ENCODE measurements around the gene SLC9A6.
A peak's percentile ranks its signal among the peaks of the same experiment; 100 is the strongest.

SLC9A6 gene

DNA sequence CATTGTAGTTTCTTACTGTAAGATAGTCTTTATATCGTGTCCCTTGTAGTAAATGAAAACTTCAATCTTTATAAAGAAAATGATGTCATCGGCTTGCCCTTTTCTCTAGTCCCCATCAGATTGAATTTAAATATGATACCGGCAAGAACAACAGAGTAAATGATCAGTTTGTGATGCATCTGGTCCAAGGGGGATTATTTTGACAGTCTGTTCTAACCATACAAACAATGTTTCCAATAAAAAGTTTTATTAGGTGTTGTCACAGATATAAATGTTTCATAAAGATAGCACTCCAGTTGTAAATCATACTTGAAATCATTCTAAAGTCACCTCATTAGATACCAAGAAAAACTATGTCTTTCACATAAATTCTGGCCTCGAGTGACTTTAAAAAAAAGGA, 72.3 kb downstream of the SLC9A6 start (continued):
- TF ChIP-seq KLF16 (tag by site-specific recombination; IDR thresholded peaks at IDR 0.05) (no peak), MZF1 (tag by site-specific recombination; IDR thresholded peaks at IDR 0.05; ENCODE audit: borderline replicate concordance) (peak; percentile 98), ZNF433 (tag by site-specific recombination; IDR thresholded peaks at IDR 0.05; ENCODE audit: low read depth) (no peak), ZNF76 (tag by site-specific recombination; IDR thresholded peaks at IDR 0.05; ENCODE audit: borderline replicate concordance, low read depth) (0 out of 2 replicates have a peak, but pooled peaks have one; percentile 27), ZNF555 (tag by site-specific recombination; conservative IDR thresholded peaks at IDR 0.05) (no peak), ZNF792 (tag by site-specific recombination; IDR thresholded peaks at IDR 0.05) (no peak), GFI1B (tag by site-specific recombination; IDR thresholded peaks at IDR 0.05) (peak; percentile 97), ZNF223 (tag by site-specific recombination; IDR thresholded peaks at IDR 0.05) (no peak), ZNF266 (tag by site-specific recombination; IDR thresholded peaks at IDR 0.05; ENCODE audit: low read depth) (no peak), ZNF530 (tag by site-specific recombination; IDR thresholded peaks at IDR 0.05; ENCODE audit: low read depth) (no peak), ZSCAN30 (tag by site-specific recombination; IDR thresholded peaks at IDR 0.05) (peak; percentile 75; the same call in 1 of the 2 replicates), GLI2 (tag by site-specific recombination; IDR thresholded peaks at IDR 0.05; ENCODE audit: borderline replicate concordance, low read depth) (peak; percentile 99), ZNF24 (tag by site-specific recombination; IDR thresholded peaks at IDR 0.05) (peak; percentile 85), ZNF837 (tag by site-specific recombination; IDR thresholded peaks at IDR 0.05) (no peak), YY2 (tag by site-specific recombination; IDR thresholded peaks at IDR 0.05) (0 out of 2 replicates have a peak, but pooled peaks have one; percentile 35), ZNF629 (tag by site-specific recombination; IDR thresholded peaks at IDR 0.05) (peak; percentile 92), KLF1 (tag by site-specific recombination; IDR thresholded peaks at IDR 0.05) (no peak; the same call in 1 of the 2 replicates), ZNF843 (tag by site-specific recombination; IDR thresholded peaks at IDR 0.05) (peak; percentile 100), BCL11B (tag by site-specific recombination; IDR thresholded peaks at IDR 0.05; ENCODE audit: low read depth) (peak; percentile 93), ZNF202 (tag by site-specific recombination; IDR thresholded peaks at IDR 0.05; ENCODE audit: borderline replicate concordance) (no peak), ZFHX2 (tag by site-specific recombination; conservative IDR thresholded peaks at IDR 0.05) (no peak), ZNF157 (tag by site-specific recombination; IDR thresholded peaks at IDR 0.05) (no peak), ZNF19 (tag by site-specific recombination; IDR thresholded peaks at IDR 0.05; ENCODE audit: low read depth) (no peak), ZNF785 (tag by site-specific recombination; IDR thresholded peaks at IDR 0.05) (no peak), ZNF510 (tag by site-specific recombination; IDR thresholded peaks at IDR 0.05; ENCODE audit: insufficient replicate concordance) (no peak), ZNF37A (tag by site-specific recombination; IDR thresholded peaks at IDR 0.05) (peak; percentile 10; the same call in 1 of the 2 replicates)
- TF ChIP-seq, protein P1, sequence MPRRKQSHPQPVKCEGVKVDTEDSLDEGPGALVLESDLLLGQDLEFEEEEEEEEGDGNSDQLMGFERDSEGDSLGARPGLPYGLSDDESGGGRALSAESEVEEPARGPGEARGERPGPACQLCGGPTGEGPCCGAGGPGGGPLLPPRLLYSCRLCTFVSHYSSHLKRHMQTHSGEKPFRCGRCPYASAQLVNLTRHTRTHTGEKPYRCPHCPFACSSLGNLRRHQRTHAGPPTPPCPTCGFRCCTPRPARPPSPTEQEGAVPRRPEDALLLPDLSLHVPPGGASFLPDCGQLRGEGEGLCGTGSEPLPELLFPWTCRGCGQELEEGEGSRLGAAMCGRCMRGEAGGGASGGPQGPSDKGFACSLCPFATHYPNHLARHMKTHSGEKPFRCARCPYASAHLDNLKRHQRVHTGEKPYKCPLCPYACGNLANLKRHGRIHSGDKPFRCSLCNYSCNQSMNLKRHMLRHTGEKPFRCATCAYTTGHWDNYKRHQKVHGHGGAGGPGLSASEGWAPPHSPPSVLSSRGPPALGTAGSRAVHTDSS (tag by site-specific recombination; IDR thresholded peaks at IDR 0.05), result peak; percentile 55; the same call in 1 of the 2 replicates
- TF ChIP-seq, protein P2, sequence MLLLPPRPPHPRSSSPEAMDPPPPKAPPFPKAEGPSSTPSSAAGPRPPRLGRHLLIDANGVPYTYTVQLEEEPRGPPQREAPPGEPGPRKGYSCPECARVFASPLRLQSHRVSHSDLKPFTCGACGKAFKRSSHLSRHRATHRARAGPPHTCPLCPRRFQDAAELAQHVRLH (tag by site-specific recombination; IDR thresholded peaks at IDR 0.05), result peak; percentile 93
- TF ChIP-seq, protein P3, sequence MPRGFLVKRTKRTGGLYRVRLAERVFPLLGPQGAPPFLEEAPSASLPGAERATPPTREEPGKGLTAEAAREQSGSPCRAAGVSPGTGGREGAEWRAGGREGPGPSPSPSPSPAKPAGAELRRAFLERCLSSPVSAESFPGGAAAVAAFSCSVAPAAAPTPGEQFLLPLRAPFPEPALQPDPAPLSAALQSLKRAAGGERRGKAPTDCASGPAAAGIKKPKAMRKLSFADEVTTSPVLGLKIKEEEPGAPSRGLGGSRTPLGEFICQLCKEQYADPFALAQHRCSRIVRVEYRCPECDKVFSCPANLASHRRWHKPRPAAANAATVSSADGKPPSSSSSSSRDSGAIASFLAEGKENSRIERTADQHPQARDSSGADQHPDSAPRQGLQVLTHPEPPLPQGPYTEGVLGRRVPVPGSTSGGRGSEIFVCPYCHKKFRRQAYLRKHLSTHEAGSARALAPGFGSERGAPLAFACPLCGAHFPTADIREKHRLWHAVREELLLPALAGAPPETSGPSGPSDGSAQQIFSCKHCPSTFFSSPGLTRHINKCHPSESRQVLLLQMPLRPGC (tag by site-specific recombination; IDR thresholded peaks at IDR 0.05), result peak; percentile 91
- TF ChIP-seq, protein P4, sequence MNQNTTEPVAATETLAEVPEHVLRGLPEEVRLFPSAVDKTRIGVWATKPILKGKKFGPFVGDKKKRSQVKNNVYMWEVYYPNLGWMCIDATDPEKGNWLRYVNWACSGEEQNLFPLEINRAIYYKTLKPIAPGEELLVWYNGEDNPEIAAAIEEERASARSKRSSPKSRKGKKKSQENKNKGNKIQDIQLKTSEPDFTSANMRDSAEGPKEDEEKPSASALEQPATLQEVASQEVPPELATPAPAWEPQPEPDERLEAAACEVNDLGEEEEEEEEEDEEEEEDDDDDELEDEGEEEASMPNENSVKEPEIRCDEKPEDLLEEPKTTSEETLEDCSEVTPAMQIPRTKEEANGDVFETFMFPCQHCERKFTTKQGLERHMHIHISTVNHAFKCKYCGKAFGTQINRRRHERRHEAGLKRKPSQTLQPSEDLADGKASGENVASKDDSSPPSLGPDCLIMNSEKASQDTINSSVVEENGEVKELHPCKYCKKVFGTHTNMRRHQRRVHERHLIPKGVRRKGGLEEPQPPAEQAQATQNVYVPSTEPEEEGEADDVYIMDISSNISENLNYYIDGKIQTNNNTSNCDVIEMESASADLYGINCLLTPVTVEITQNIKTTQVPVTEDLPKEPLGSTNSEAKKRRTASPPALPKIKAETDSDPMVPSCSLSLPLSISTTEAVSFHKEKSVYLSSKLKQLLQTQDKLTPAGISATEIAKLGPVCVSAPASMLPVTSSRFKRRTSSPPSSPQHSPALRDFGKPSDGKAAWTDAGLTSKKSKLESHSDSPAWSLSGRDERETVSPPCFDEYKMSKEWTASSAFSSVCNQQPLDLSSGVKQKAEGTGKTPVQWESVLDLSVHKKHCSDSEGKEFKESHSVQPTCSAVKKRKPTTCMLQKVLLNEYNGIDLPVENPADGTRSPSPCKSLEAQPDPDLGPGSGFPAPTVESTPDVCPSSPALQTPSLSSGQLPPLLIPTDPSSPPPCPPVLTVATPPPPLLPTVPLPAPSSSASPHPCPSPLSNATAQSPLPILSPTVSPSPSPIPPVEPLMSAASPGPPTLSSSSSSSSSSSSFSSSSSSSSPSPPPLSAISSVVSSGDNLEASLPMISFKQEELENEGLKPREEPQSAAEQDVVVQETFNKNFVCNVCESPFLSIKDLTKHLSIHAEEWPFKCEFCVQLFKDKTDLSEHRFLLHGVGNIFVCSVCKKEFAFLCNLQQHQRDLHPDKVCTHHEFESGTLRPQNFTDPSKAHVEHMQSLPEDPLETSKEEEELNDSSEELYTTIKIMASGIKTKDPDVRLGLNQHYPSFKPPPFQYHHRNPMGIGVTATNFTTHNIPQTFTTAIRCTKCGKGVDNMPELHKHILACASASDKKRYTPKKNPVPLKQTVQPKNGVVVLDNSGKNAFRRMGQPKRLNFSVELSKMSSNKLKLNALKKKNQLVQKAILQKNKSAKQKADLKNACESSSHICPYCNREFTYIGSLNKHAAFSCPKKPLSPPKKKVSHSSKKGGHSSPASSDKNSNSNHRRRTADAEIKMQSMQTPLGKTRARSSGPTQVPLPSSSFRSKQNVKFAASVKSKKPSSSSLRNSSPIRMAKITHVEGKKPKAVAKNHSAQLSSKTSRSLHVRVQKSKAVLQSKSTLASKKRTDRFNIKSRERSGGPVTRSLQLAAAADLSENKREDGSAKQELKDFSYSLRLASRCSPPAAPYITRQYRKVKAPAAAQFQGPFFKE (tag by site-specific recombination; IDR thresholded peaks at IDR 0.05; ENCODE audit: borderline replicate concordance), result no peak
- TF ChIP-seq, protein P5, sequence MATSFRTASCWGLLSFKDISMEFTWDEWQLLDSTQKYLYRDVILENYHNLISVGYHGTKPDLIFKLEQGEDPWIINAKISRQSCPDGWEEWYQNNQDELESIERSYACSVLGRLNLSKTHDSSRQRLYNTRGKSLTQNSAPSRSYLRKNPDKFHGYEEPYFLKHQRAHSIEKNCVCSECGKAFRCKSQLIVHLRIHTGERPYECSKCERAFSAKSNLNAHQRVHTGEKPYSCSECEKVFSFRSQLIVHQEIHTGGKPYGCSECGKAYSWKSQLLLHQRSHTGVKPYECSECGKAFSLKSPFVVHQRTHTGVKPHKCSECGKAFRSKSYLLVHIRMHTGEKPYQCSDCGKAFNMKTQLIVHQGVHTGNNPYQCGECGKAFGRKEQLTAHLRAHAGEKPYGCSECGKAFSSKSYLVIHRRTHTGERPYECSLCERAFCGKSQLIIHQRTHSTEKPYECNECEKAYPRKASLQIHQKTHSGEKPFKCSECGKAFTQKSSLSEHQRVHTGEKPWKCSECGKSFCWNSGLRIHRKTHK (tag by site-specific recombination; IDR thresholded peaks at IDR 0.05), result no peak
